Stimulated activated CD8-positive, alpha-beta memory T cell treated with anti-CD3 and anti-CD28 coated beads, Interleukin-7, amount 100 ng/mL, for 4 hours (primary cell): Measurements from ENCODE around the gene MYO7A.

Experiments used
- DNase-seq, 2 donors: peaks; one replicate each; pipeline ENCODE4 v3.0.0-alpha.2; 2020; ENCODE audit warnings: low read depth in 2 of 2

The MYO7A gene

DNA sequence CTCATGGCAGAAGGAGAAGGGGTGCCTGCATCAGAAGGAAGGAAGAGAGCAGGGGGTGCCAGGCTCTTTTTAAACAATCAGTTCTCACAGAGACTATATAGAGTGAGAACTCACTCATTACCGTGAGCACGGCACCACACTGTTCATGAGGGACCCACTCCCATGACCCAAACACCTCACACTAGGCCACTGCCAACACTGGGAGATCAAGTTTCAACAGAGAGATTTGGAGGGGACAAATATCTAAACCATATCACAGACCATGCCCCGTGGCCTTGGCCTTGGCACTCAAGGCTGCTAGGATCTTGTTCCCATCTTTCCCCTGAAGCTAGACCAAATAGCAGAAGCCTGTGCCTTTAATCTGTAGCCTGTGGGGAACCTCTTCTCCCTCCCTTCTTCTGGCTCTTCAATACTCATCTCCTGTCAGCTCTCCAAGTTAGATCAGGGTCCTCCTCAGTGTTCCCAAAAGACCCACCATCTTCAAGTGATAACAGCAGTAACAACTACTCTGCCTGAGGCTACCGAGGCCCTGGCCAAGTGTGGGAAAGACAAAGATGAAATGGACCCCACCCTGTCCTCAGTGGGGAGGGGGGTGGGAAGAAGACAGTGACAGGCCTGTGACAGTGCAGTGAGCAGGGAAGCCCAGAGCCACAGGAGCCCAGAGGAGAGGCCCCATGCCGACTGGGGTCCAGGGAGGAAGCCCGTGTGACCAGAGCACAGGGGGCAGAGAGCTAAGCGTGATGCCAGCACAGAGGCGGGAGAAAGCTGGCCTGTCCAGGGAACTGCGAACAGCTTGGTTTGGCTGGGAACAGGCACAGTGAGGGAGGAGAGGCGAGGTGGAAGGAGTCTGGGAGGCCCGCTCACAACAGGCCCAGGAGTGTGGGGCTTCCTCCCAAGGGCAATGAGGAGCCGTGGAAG is 72.6 kb downstream of the MYO7A start:
- DNase-seq, result no peak

GRCh38 chr11:77201370-77201769 is 73.3 kb downstream of the MYO7A start:
- no peak for DNase-seq

GRCh38 chr11:77201991-77202841 is 74.2 kb downstream of the MYO7A start:
- DNase-seq, result no peak

- no peak for DNase-seq
Measured at GRCh38 chr11:77202941-77203900, 75.2 kb downstream of the MYO7A start.

DNA sequence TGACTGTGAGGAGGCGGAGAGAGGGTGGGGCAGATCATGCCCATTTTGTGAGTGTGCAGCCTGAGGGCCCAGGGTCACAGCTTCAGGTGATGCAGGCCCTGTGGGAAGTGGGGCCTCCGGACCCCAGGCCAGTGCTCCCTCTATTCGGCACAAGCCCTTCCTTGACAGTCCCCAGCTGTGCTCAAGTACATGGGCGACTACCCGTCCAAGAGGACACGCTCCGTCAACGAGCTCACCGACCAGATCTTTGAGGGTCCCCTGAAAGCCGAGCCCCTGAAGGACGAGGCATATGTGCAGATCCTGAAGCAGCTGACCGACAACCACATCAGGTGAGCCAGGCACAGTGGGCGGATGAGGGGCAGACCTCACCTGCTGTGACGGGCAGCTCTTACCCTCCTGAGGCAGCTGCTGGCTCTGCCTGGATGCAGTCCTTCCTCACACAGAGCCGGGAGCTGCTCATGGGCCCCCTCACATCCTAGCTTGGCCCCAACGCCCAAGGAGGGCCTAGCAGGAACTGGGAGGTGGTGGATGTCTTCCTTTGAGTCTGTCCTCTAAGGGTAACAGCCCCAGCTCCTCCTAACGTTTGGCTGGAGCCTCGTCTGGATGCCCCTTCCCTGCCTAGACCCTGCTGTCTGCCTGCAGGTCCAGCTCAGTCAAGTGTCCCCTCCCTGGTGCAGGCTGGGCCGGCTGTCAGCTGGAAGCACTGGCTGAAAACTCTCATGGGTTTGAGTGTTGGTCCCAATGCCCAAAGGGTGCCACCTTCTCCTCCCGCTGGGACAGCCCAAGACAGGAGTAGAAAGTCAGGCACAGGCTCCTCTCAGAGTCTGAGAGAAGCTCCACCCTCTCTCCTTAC is 76.1 kb downstream of the MYO7A start:
- DNase-seq, result no peak

DNA sequence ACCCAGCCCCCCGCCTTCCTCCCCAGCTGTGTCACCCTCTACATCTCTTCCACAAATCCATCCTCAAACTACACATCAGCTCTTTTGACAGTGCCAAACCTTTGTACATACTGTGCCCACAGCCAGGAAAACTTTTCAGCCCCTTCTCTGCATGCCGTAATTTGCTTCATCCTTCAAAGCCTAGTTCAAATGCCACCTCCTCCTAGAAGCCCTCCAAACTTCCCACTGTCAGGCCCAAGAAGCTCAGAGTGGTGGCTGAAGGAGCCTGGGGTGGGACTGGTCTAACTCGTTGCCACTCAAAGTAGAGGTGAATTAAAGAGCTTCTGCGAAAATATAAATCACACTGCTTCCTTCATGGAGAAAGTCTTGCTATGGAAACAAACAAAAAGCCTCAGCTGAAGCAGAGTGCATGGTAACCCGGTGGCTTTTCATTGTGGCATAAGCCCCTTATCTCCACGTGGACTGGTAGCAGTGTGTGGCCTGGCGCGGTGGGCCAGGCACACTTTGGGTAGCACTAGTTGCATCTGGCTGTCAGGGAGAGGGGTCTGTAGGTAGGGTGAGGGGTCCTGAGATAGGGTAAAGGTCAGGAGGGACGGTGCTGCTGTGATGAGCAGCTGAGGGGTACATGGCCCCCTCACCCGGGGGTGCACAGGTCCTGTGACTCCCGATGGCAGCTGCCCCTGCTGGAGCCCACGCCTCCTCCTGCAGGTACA is 76.9 kb downstream of the MYO7A start:
- DNase-seq, result no peak

DNA sequence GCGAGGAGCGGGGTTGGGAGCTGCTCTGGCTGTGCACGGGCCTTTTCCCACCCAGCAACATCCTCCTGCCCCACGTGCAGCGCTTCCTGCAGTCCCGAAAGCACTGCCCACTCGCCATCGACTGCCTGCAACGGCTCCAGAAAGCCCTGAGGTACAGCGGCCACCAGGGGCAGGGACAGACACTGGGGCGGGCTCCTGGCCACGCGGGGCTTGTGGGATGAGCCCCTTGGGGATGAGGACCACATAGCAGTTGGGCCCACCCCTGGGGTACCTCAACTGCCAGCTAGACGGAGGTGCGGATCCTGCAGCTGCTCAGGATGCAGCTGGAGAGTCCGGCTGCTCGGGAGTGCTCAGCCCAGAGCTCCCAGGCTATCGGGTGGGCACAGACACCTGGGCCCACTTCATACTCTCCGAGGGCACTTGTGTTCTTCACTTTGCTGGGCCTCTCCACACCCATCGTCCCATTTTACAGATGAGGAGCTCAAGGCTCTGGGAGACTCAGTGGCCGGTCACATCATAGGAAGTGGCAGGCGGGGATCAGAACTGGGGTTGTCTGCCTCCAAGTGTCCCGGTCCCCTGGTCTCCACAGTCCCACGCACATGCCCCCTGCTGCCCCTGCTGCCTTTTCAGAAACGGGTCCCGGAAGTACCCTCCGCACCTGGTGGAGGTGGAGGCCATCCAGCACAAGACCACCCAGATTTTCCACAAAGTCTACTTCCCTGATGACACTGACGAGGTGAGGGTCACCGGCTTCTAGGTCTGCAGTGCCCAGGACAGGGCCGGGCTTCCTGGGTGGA is 77.6 kb downstream of the MYO7A start:
- DNase-seq, result no peak

- no peak for DNase-seq
Measured at GRCh38 chr11:77206264-77207018, 78.4 kb downstream of the MYO7A start.

DNA sequence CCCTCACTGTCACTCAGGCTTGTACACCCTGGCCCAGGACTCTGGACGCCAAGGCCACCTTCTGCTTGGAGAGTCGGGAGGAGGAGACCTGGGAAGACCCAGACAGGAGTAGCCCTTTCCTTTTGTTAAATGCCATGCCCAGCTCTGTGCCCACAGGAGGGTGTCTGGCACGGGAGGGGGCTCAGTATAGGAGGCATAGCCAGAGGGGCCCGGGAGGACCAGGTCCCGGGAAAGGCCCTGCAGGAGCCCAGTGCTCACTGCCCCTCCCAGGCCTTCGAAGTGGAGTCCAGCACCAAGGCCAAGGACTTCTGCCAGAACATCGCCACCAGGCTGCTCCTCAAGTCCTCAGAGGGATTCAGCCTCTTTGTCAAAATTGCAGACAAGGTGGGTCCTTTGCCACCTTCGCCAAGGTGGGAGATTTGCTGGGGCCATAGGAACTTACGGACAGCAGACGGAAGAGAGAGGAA is 79.0 kb downstream of the MYO7A start:
- no peak for DNase-seq

GRCh38 chr11:77207618-77208313 is 79.7 kb downstream of the MYO7A start:
- no peak for DNase-seq

DNA sequence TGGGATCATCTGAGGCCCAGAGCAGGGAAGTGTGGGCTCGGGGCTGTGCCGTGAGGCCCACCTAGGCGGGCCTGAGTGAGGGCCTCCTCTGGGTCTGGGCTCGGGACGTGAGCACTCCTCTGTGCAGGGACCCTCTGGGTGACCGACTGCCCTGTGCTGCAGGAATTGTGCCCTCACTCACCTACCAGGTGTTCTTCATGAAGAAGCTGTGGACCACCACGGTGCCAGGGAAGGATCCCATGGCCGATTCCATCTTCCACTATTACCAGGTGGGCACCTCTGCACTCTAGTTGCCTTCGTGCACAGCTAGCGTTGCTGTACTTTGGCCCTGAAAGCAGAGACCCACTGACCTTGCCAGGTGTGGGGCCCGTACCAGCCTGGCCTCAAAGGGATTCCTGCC is 80.5 kb downstream of the MYO7A start:
- no peak for DNase-seq

DNA sequence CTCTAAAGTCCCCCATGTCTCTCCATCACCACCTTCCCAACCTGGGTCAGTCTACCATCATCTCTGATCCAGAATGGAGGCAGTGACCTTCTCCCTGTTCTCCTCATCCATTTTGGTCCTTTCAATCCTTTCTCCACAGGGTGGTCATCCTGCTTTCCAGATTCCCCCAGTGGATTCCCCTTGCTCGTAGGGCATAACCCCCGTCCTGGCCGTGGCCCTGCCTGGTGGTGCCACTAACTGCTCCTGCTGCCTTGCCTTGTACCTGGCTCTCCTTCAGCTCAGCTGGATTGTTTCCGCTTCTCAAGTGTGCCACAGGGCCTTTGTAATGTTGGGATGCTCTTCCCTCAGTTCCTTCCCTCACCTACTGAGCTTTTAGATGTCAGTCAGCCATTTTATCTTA is 81.6 kb downstream of the MYO7A start:
- DNase-seq, result no peak

- DNase-seq, result no peak
Measured at GRCh38 chr11:77211040-77211451, 83.0 kb downstream of the MYO7A start.

DNA sequence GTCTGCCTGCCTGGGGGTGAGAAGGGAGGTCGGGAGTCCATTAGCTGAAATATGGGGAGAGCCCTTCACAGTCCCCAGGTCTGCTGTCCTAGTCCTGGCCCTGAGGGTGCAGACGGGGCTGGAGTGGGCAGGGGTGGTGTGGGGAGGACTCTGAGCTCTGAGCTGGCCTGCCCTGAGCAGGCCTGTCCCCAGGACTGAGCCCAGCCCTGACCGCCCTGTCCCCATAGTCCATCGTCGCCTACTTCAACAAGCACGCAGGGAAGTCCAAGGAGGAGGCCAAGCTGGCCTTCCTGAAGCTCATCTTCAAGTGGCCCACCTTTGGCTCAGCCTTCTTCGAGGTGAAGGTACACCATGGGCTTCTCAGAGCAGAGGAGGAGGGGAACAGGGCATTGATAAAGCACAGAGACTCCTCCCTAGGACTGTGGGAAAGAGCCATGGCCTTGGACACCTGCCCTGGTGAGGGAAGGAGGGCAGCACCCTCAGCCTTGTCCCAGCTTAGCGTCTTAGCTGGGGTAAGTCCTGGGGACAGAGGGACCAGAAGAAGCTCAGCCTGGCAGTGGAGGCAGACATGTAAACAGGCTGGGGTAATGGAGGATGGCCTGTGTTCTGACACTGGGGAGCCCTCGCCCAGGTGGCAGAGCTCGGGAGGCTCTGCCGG is 83.7 kb downstream of the MYO7A start:
- no peak for DNase-seq

- DNase-seq, result no peak
Measured at GRCh38 chr11:77212314-77213007, 84.4 kb downstream of the MYO7A start.

DNA sequence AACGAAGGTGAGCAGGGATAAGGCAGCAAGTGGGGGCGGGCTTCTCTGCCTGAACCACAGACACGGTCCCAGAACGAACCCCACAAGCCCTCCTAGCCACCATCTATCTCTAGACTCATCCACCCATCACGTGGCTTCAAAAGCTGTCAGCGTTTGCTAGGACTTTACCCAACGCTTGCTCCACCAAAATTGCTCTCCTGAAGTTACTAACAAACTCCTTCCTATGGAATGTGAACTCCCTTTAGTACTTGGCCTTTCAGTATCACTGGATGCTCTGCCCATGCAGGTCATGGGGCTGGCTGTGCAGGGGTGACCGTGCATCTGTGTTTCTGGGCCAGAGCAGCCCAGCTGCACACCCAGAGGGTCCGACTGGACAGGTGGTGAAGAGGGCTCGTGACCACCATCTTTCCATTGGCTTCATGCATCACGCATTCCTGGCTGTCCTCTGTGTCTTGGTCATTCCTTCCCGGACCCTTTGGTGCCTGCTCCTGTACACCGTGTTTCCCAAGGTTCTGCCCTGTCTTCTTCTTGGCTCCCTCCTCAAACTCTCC is 85.1 kb downstream of the MYO7A start:
- DNase-seq, result no peak
